Measurements from ENCODE around the gene TXK.

- TF ChIP-seq EZH2phosphoT487 (conservative IDR thresholded peaks at IDR 0.05; ENCODE audit: low read length) (no peak), CTCF (IDR thresholded peaks at IDR 0.05; ENCODE audit: insufficient read depth, low read length, poor library complexity, severe bottlenecking) (no peak)
Measured at GRCh38 chr4:48038666-48039065, 95.4 kb downstream of the TXK start.
